Vagina (tissue), 2 donors: ENCODE data around the gene SEC24B. TPM values are rescaled to one million over a fixed set of nuclear protein-coding genes. Genes with fewer than 3 reads are reported as not detected.

ENCODE experiments used
- DNase-seq, 2 donors: peaks; one replicate each; pipeline ENCODE4 v3.0.0-alpha.2; 2017; ENCODE audit errors: extremely low spot score in 2 of 2
- H3K27ac ChIP-seq: fragments of 200-600 bp; sonication (generic); one replicate; pipeline ENCODE4 v1.5.1; 2019
- H3K27me3 ChIP-seq: fragments of 200-600 bp; sonication (generic); one replicate; pipeline ENCODE4 v1.5.1; 2019
- H3K36me3 ChIP-seq, 2 donors: fragments of 200-600 bp; sonication (generic); one replicate each; pipeline ENCODE4 v1.5.1; 2017 to 2019
- H3K4me1 ChIP-seq: fragments of 200-600 bp; sonication (generic); one replicate; pipeline ENCODE4 v1.5.1; 2019
- H3K4me3 ChIP-seq, 2 donors: fragments of 200-600 bp; sonication (generic); 1 replicate in 1 of 2; 2 replicates in 1 of 2; pipeline ENCODE4 v1.5.1; 2016 to 2019
- H3K9me3 ChIP-seq: fragments of 200-600 bp; sonication (generic); one replicate; pipeline ENCODE4 v1.5.1; 2019
- CTCF ChIP-seq, 3 experiments: fragments of 450-650 bp in 2 of 3; fragments of 200-600 bp in 1 of 3; sonication (generic) in 1 of 3; IDR thresholded peaks; one replicate each; pipeline ENCODE4 v1.5.1; 2017 to 2019; ENCODE audit warnings: antibody characterized with exemption in 3 of 3, mild to moderate bottlenecking in 2 of 3, moderate library complexity in 2 of 3
- POLR2A ChIP-seq, 2 donors: fragments of 450-650 bp; IDR thresholded peaks; one replicate each; pipeline ENCODE4 v1.6.1; 2017; ENCODE audit warnings: antibody characterized with exemption in 2 of 2, mild to moderate bottlenecking in 2 of 2, moderate library complexity in 2 of 2
- POLR2AphosphoS5 ChIP-seq, 2 donors: sonication (generic); formaldehyde crosslinking; IDR thresholded peaks; one replicate each; pipeline ENCODE4 v1.9.0; 2017; ENCODE audit warnings: antibody characterized with exemption in 2 of 2, mild to moderate bottlenecking in 2 of 2, low read depth in 1 of 2; ENCODE audit not compliant: insufficient read depth in 1 of 2
- intact Hi-C: fragments of 100-400 bp; cut with DNase I; formaldehyde crosslinking; loops from one replicate; pipeline ENCODE4 v1.15.1; 2023
- total RNA-seq: library from RNA; depleted of rRNA; stranded (reverse); fragments of >200 nt; gene quantifications from one replicate; pipeline ENCODE4 v1.2.3, GENCODE V29; 2016

Gene SEC24B
- total RNA-seq, 1 donor from 2014 or later = 42.2 TPM

GRCh38 chr4:109469915-109470314 is 36.3 kb downstream of the SEC24B start:
- H3K36me3 ChIP-seq = peaks cover 0 to 17% of the 10 kb centered on the region in 2 donors
- no peak overlapping the region for H3K4me3 ChIP-seq
- no peak for DNase-seq
- TF ChIP-seq POLR2A (IDR thresholded peaks at IDR 0.05) = no peak
- no peak for TF ChIP-seq POLR2AphosphoS5 (IDR thresholded peaks at IDR 0.05; ENCODE audit: insufficient read depth in 1 of 2, low read depth in 1 of 2)
- TF ChIP-seq CTCF (IDR thresholded peaks at IDR 0.05) = no peak
- no peaks in the 10 kb centered on the region for H3K27me3 ChIP-seq
- H3K9me3 ChIP-seq = no peaks in the 10 kb centered on the region
- intact Hi-C loops = no loop called here
- peaks cover 45% of the 10 kb centered on the region for H3K4me1 ChIP-seq
- no peak overlapping the region for H3K27ac ChIP-seq

- DNase-seq = no peak
- peaks cover 36% of the 10 kb centered on the region for H3K4me1 ChIP-seq
- no peak overlapping the region for H3K4me3 ChIP-seq
- no peaks in the 10 kb centered on the region for H3K27me3 ChIP-seq
- intact Hi-C loops = no loop called here
- no peaks in the 10 kb centered on the region for H3K9me3 ChIP-seq
- TF ChIP-seq POLR2AphosphoS5 (IDR thresholded peaks at IDR 0.05; ENCODE audit: insufficient read depth in 1 of 2, low read depth in 1 of 2) (no peak), CTCF (IDR thresholded peaks at IDR 0.05) (no peak), POLR2A (IDR thresholded peaks at IDR 0.05) (no peak)
- H3K27ac ChIP-seq = no peak overlapping the region
- peaks cover 0 to 17% of the 10 kb centered on the region in 2 donors for H3K36me3 ChIP-seq
Observed at GRCh38 chr4:109472343-109472761, 38.7 kb downstream of the SEC24B start.

GRCh38 chr4:109473824-109474223 is 40.2 kb downstream of the SEC24B start:
- Histone ChIP-seq H3K27ac (no peak overlapping the region), H3K9me3 (no peaks in the 10 kb centered on the region), H3K4me1 (peaks cover 36% of the 10 kb centered on the region), H3K4me3 (no peak overlapping the region), H3K36me3 (peaks cover 0 to 17% of the 10 kb centered on the region in 2 donors), H3K27me3 (no peaks in the 10 kb centered on the region)
- no peak for DNase-seq
- TF ChIP-seq POLR2AphosphoS5 (IDR thresholded peaks at IDR 0.05; ENCODE audit: insufficient read depth in 1 of 2, low read depth in 1 of 2) (no peak), POLR2A (IDR thresholded peaks at IDR 0.05) (no peak), CTCF (IDR thresholded peaks at IDR 0.05) (no peak)
- intact Hi-C loops = no loop called here

- Histone ChIP-seq H3K4me1 (peaks cover 5% of the 10 kb centered on the region), H3K27ac (no peak overlapping the region), H3K27me3 (no peaks in the 10 kb centered on the region), H3K9me3 (no peaks in the 10 kb centered on the region), H3K4me3 (no peak overlapping the region), H3K36me3 (peaks cover 0 to 9% of the 10 kb centered on the region in 2 donors)
- TF ChIP-seq CTCF (IDR thresholded peaks at IDR 0.05) = no peak
- no peak for TF ChIP-seq POLR2AphosphoS5 (IDR thresholded peaks at IDR 0.05; ENCODE audit: insufficient read depth in 1 of 2, low read depth in 1 of 2)
- TF ChIP-seq POLR2A (IDR thresholded peaks at IDR 0.05) = no peak
- DNase-seq = no peak
- intact Hi-C loops = no loop called here
Observed at GRCh38 chr4:109486007-109486406, 52.4 kb downstream of the SEC24B start.

- Histone ChIP-seq H3K9me3 (no peaks in the 10 kb centered on the region), H3K27ac (no peak overlapping the region), H3K36me3 (peaks cover 0 to 40% of the 10 kb centered on the region in 2 donors), H3K4me1 (no peaks in the 10 kb centered on the region), H3K4me3 (no peak overlapping the region), H3K27me3 (no peaks in the 10 kb centered on the region)
- DNase-seq = no peak
- no peak for TF ChIP-seq POLR2A (IDR thresholded peaks at IDR 0.05)
- TF ChIP-seq CTCF (IDR thresholded peaks at IDR 0.05) = no peak
- no peak for TF ChIP-seq POLR2AphosphoS5 (IDR thresholded peaks at IDR 0.05; ENCODE audit: insufficient read depth in 1 of 2, low read depth in 1 of 2)
- intact Hi-C loops = no loop called here
Observed at GRCh38 chr4:109494563-109494962, 60.9 kb downstream of the SEC24B start.
